ENCODE measurements around the gene COL24A1. TPM values are rescaled to one million over a fixed set of nuclear protein-coding genes. Genes with fewer than 3 reads are reported as not detected.
"Not testable (repeated sequence)": the region's sequence is repeated elsewhere in the genome, so short reads cannot be mapped to it uniquely, and the experiment has no call there.

COL24A1 gene
- total RNA-seq, 2 experiments from 2014 or later = not detected

GRCh38 chr1:86101616-86102015 lies 55.0 kb downstream of the COL24A1 start:
- Mint-ChIP-seq H3K4me1 (ENCODE audit: low read depth) (no peaks in the 10 kb centered on the region), H3K27ac (no peak overlapping the region), H3K36me3 (no peaks in the 10 kb centered on the region), H3K27me3 (no peaks in the 10 kb centered on the region), H3K9me3 (no peaks in the 10 kb centered on the region), H3K4me3 (no peak overlapping the region)
- CTCF ChIA-PET = no interaction called here
- POLR2A ChIA-PET = no interaction called here
- no peak for DNase-seq
- intact Hi-C loops (cut with micrococcal nuclease) = no loop called here

- intact Hi-C loops (cut with micrococcal nuclease) = no loop called here
- Mint-ChIP-seq H3K27ac (no peak overlapping the region), H3K36me3 (no peaks in the 10 kb centered on the region), H3K4me3 (no peak overlapping the region), H3K27me3 (no peaks in the 10 kb centered on the region), H3K9me3 (no peaks in the 10 kb centered on the region), H3K4me1 (ENCODE audit: low read depth) (no peaks in the 10 kb centered on the region)
- POLR2A ChIA-PET = no interaction called here
- DNase-seq = no peak
- CTCF ChIA-PET = no interaction called here
These were observed 56.2 kb downstream of the COL24A1 start for GRCh38 chr1:86100401-86100800.

GRCh38 chr1:86089765-86090164 lies 66.8 kb downstream of the COL24A1 start:
- ChIA-PET POLR2A (no interaction called here), CTCF (no interaction called here)
- H3K36me3 Mint-ChIP-seq = no peaks in the 10 kb centered on the region
- peaks cover 5% of the 10 kb centered on the region for H3K9me3 Mint-ChIP-seq
- intact Hi-C loops (cut with micrococcal nuclease) = no loop called here
- no peak overlapping the region for H3K27ac Mint-ChIP-seq
- no peak for DNase-seq
- H3K27me3 Mint-ChIP-seq = no peaks in the 10 kb centered on the region
- no peaks in the 10 kb centered on the region for H3K4me1 Mint-ChIP-seq (ENCODE audit: low read depth)
- no peak overlapping the region for H3K4me3 Mint-ChIP-seq

- POLR2A ChIA-PET = no interaction called here
- H3K4me3 Mint-ChIP-seq = no peak overlapping the region
- no peak overlapping the region for H3K27ac Mint-ChIP-seq
- H3K9me3 Mint-ChIP-seq = no peaks in the 10 kb centered on the region
- CTCF ChIA-PET = no interaction called here
- H3K4me1 Mint-ChIP-seq (ENCODE audit: low read depth) = no peaks in the 10 kb centered on the region
- intact Hi-C loops (cut with micrococcal nuclease) = no loop called here
- no peak for DNase-seq
- no peaks in the 10 kb centered on the region for H3K27me3 Mint-ChIP-seq
- H3K36me3 Mint-ChIP-seq = no peaks in the 10 kb centered on the region
These were observed 70.7 kb downstream of the COL24A1 start for GRCh38 chr1:86085741-86086409.

- no peak overlapping the region for H3K27ac Mint-ChIP-seq
- H3K27me3 Mint-ChIP-seq = no peaks in the 10 kb centered on the region
- ChIA-PET CTCF (no interaction called here), POLR2A (no interaction called here)
- H3K36me3 Mint-ChIP-seq = no peaks in the 10 kb centered on the region
- no peak for DNase-seq
- H3K4me3 Mint-ChIP-seq = no peak overlapping the region
- no peaks in the 10 kb centered on the region for H3K4me1 Mint-ChIP-seq (ENCODE audit: low read depth)
- H3K9me3 Mint-ChIP-seq = no peaks in the 10 kb centered on the region
- intact Hi-C loops (cut with micrococcal nuclease) = no loop called here
These were observed 71.6 kb downstream of the COL24A1 start for GRCh38 chr1:86084998-86085397.

GRCh38 chr1:86082183-86082582 lies 74.4 kb downstream of the COL24A1 start:
- POLR2A ChIA-PET = no interaction called here
- DNase-seq = no peak
- Mint-ChIP-seq H3K27ac (no peak overlapping the region), H3K36me3 (no peaks in the 10 kb centered on the region), H3K4me3 (no peak overlapping the region), H3K9me3 (peaks cover 9% of the 10 kb centered on the region), H3K4me1 (ENCODE audit: low read depth) (no peaks in the 10 kb centered on the region), H3K27me3 (no peaks in the 10 kb centered on the region)
- CTCF ChIA-PET = no interaction called here
- intact Hi-C loops (cut with micrococcal nuclease) = no loop called here

- H3K9me3 Mint-ChIP-seq; H3K4me1 Mint-ChIP-seq (ENCODE audit: low read depth); H3K27me3 Mint-ChIP-seq; DNase-seq; H3K4me3 Mint-ChIP-seq; POLR2A ChIA-PET; H3K27ac Mint-ChIP-seq; intact Hi-C loops (cut with micrococcal nuclease); H3K36me3 Mint-ChIP-seq; CTCF ChIA-PET: not testable (repeated sequence)
These were observed 84.1 kb downstream of the COL24A1 start for GRCh38 chr1:86072474-86072873.

- H3K9me3 Mint-ChIP-seq; intact Hi-C loops (cut with micrococcal nuclease); H3K4me3 Mint-ChIP-seq; DNase-seq; H3K36me3 Mint-ChIP-seq; H3K4me1 Mint-ChIP-seq (ENCODE audit: low read depth); H3K27ac Mint-ChIP-seq; CTCF ChIA-PET; POLR2A ChIA-PET; H3K27me3 Mint-ChIP-seq: not testable (repeated sequence)
These were observed 84.7 kb downstream of the COL24A1 start for GRCh38 chr1:86071870-86072269.

GRCh38 chr1:86069757-86070145 lies 86.8 kb downstream of the COL24A1 start:
- no peaks in the 10 kb centered on the region for H3K4me1 Mint-ChIP-seq (ENCODE audit: low read depth)
- H3K9me3 Mint-ChIP-seq = no peaks in the 10 kb centered on the region
- H3K4me3 Mint-ChIP-seq = no peak overlapping the region
- H3K27ac Mint-ChIP-seq = no peak overlapping the region
- no peaks in the 10 kb centered on the region for H3K27me3 Mint-ChIP-seq
- no peaks in the 10 kb centered on the region for H3K36me3 Mint-ChIP-seq
- intact Hi-C loops (cut with micrococcal nuclease) = no loop called here
- CTCF ChIA-PET = no interaction called here
- POLR2A ChIA-PET = no interaction called here
- no peak for DNase-seq

GRCh38 chr1:86068841-86069756 lies 87.5 kb downstream of the COL24A1 start:
- ChIA-PET POLR2A (no interaction called here), CTCF (no interaction called here)
- DNase-seq = no peak
- Mint-ChIP-seq H3K4me1 (ENCODE audit: low read depth) (no peaks in the 10 kb centered on the region), H3K4me3 (no peak overlapping the region), H3K9me3 (no peaks in the 10 kb centered on the region), H3K27me3 (no peaks in the 10 kb centered on the region), H3K36me3 (no peaks in the 10 kb centered on the region), H3K27ac (no peak overlapping the region)
- intact Hi-C loops (cut with micrococcal nuclease) = no loop called here

- CTCF ChIA-PET = no interaction called here
These were observed 88.3 kb downstream of the COL24A1 start for GRCh38 chr1:86068271-86068721.

GRCh38 chr1:86067626-86068025 lies 88.9 kb downstream of the COL24A1 start:
- ChIA-PET POLR2A (no interaction called here), CTCF (no interaction called here)
- Mint-ChIP-seq H3K27me3 (no peaks in the 10 kb centered on the region), H3K4me1 (ENCODE audit: low read depth) (no peaks in the 10 kb centered on the region), H3K36me3 (no peaks in the 10 kb centered on the region), H3K9me3 (no peaks in the 10 kb centered on the region), H3K4me3 (no peak overlapping the region), H3K27ac (no peak overlapping the region)
- no peak for DNase-seq
- intact Hi-C loops (cut with micrococcal nuclease) = no loop called here

More at GRCh38 chr1:86068271-86068721, 88.3 kb downstream of the COL24A1 start:
- POLR2A ChIA-PET = no interaction called here
- Mint-ChIP-seq H3K27ac (no peak overlapping the region), H3K9me3 (no peaks in the 10 kb centered on the region), H3K4me1 (ENCODE audit: low read depth) (no peaks in the 10 kb centered on the region), H3K4me3 (no peak overlapping the region), H3K36me3 (no peaks in the 10 kb centered on the region), H3K27me3 (no peaks in the 10 kb centered on the region)
- intact Hi-C loops (cut with micrococcal nuclease) = no loop called here
- no peak for DNase-seq

- ChIA-PET CTCF (no interaction called here), POLR2A (no interaction called here)
- Mint-ChIP-seq H3K36me3 (no peaks in the 10 kb centered on the region), H3K27me3 (no peaks in the 10 kb centered on the region), H3K4me3 (no peak overlapping the region), H3K9me3 (no peaks in the 10 kb centered on the region), H3K4me1 (ENCODE audit: low read depth) (no peaks in the 10 kb centered on the region), H3K27ac (no peak overlapping the region)
- no peak for DNase-seq
- intact Hi-C loops (cut with micrococcal nuclease) = no loop called here
These were observed 91.7 kb downstream of the COL24A1 start for GRCh38 chr1:86064899-86065298.
